Psoas muscle (tissue), 8 donors: ENCODE data around the gene SPNS2. TPM values are rescaled to one million over a fixed set of nuclear protein-coding genes. Genes with fewer than 3 reads are reported as not detected.

Experiments
- ATAC-seq, 4 donors: fragments of 200-7000 bp; cut with Tn5 transposase; one replicate each; pipeline ENCODE4 v1.9.1; 2020; ENCODE audit warnings: moderate library complexity in 3 of 4, mild to moderate bottlenecking in 2 of 4
- DNase-seq, 2 donors: peaks; one replicate each; pipeline ENCODE4 v3.0.0-alpha.2; 2020
- H3K27ac ChIP-seq: fragments of 200-600 bp; one replicate; pipeline ENCODE4 v1.8.0; 2022
- H3K27me3 ChIP-seq, 3 donors: fragments of 200-600 bp in 1 of 3; one replicate each; pipeline versions ENCODE4 v1.6.1 to v1.8.0; 2013 to 2022; ENCODE audit warnings: low read length in 2 of 3, mild to moderate bottlenecking in 2 of 3, moderate library complexity in 1 of 3; ENCODE audit not compliant: insufficient read depth in 3 of 3
- H3K36me3 ChIP-seq, 2 donors: fragments of 200-600 bp in 1 of 2; one replicate each; pipeline versions ENCODE4 v1.6.1 to v1.8.0; 2013 to 2022; ENCODE audit warnings: low read depth in 1 of 2, mild to moderate bottlenecking in 1 of 2, moderate library complexity in 1 of 2; ENCODE audit not compliant: insufficient read depth in 1 of 2
- H3K4me1 ChIP-seq: fragments of 200-600 bp; one replicate; pipeline ENCODE4 v1.8.0; 2022
- H3K4me3 ChIP-seq: fragments of 200-600 bp; one replicate; pipeline ENCODE4 v1.8.0; 2022; ENCODE audit warnings: mild to moderate bottlenecking
- H3K9me3 ChIP-seq: fragments of 200-600 bp; one replicate; pipeline ENCODE4 v1.8.0; 2022
- WGBS, 3 donors: extraction: QIAGEN DNeasy Blood & Tissue Kit; methylation state at CpG; one replicate each; pipeline versions ENCODE4 v1.1.6 to v1.1.7; 2013; 5-methylcytosine and 5-hydroxymethylcytosine counted together
- intact Hi-C, 2 donors: fragments of 100-400 bp; cut with DNase I; formaldehyde crosslinking; loops; one replicate each; pipeline versions ENCODE4 v1.11.0 to v1.14.2; 2022
- polyA plus RNA-seq, 3 donors: library from polyadenylated mRNA; stranded (reverse); fragments of 200-250 nt; gene quantifications; one replicate each; pipeline ENCODE4 v1.2.3, GENCODE V29; 2013
- total RNA-seq, 4 donors: library from RNA; stranded (reverse); fragmentation: NEBNext Ultra II Directional in 2 of 4; extraction: Animal tissue kit (Norgen Biotek cat#: 25700) in 2 of 4; gene quantifications; one replicate each; pipeline versions ENCODE4 v1.2.1 to v1.2.4, GENCODE V29; 2021 to 2023
- TF ChIP-seq, protein P1 (sequence below): fragments of 200-600 bp; IDR thresholded peaks from one replicate; pipeline ENCODE4 v1.8.0; 2022; ENCODE audit warnings: antibody characterized with exemption
- donor health status: healthy with polysubstance abuse.
- donor health status: DM: no; HTN: no; CAD: no; lungs with moderate emphysema.
- donor health status: Bipolar disorder and iron deficiency.
- donor health status: healthy.
- donor health status: DM: yes; HTN: yes; CAD: no.
- donor health status: DM: no; HTN: no; CAD: no.
- donor health status: DM: no; HTN: no; CAD: no.
- donor health status: DM: yes; HTN: yes; CAD: no.

Gene SPNS2
- total and polyA plus RNA-seq, 7 donors, result 3.5 to 10.6 (median 6.4) TPM

DNA sequence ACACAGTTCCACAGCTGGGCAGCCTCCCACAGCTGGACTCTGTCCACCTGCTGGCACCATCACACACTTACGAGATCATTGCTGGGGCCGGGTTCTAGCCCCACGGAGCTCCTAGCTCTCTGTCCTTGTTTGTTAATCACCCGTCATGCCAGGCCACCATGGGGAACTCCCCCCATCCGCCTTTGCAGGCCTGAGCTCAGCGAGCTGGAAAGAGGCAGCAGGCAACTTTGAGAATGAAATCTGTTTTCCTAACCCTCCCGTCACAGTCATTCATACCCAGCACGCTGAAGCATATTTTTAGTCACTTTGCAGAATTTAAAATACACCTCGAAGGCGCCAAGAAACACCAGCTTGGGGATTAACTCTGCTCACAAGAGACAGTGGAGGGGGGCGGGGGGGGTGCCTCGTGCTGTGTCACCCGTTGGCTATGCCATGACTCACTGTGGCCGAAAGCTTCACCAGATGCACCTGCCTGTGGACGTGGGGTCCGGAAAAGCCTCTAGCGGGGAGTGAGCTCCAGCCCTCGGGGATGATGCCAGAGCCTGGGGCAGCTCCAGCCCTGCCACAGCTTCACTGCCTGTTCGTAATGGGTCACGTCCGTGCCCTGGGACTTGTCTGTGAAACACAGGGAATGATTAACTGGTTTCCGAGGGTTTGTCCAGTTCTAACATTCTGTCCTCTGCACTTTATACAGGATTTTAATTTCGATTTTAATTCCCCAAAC, 1.4 kb upstream of the SPNS2 start:
- WGBS, 3 donors, result 33 to 56% (median 40%) methylated on average over 23 of the region's 23 CpGs
- Histone ChIP-seq H3K4me3 (no peak overlapping the region), H3K36me3 (no peaks in the 10 kb centered on the region), H3K27ac (peak overlapping the region; percentile 36), H3K9me3 (no peaks in the 10 kb centered on the region), H3K4me1 (peaks cover 14% of the 10 kb centered on the region), H3K27me3 (peaks cover 0 to 10% (median 8%) of the 10 kb centered on the region in 3 donors)
- intact Hi-C loops, result no loop called here
- DNase-seq (peak in 1 of 2 donors; percentile 72), ATAC-seq (peak; percentile 56 to 71 (median 67))
- TF ChIP-seq, protein P1, sequence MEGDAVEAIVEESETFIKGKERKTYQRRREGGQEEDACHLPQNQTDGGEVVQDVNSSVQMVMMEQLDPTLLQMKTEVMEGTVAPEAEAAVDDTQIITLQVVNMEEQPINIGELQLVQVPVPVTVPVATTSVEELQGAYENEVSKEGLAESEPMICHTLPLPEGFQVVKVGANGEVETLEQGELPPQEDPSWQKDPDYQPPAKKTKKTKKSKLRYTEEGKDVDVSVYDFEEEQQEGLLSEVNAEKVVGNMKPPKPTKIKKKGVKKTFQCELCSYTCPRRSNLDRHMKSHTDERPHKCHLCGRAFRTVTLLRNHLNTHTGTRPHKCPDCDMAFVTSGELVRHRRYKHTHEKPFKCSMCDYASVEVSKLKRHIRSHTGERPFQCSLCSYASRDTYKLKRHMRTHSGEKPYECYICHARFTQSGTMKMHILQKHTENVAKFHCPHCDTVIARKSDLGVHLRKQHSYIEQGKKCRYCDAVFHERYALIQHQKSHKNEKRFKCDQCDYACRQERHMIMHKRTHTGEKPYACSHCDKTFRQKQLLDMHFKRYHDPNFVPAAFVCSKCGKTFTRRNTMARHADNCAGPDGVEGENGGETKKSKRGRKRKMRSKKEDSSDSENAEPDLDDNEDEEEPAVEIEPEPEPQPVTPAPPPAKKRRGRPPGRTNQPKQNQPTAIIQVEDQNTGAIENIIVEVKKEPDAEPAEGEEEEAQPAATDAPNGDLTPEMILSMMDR, result no peak

- intact Hi-C loops, result loop anchor here in 1 of 2 donors (2.0 kb wide), 1 partner anchor 79 kb away; no protein-coding TSS in a partner anchor
- 1 to 2% (median 1%) methylated on average over 53 of the region's 53 CpGs for WGBS, 3 donors
- TF ChIP-seq, protein P1, result no peak
- Histone ChIP-seq H3K4me3 (peak overlapping the region; percentile 60), H3K9me3 (no peaks in the 10 kb centered on the region), H3K27me3 (peaks cover 0 to 18% (median 14%) of the 10 kb centered on the region in 3 donors), H3K27ac (peak overlapping the region; percentile 23), H3K4me1 (peaks cover 14% of the 10 kb centered on the region), H3K36me3 (no peaks in the 10 kb centered on the region)
- peak in 2 of 4 donors; percentile 18 to 31 for ATAC-seq
- DNase-seq, result no peak
Measured at GRCh38 chr17:4499431-4500190, 930 bp downstream of the SPNS2 start.

- peaks cover 0 to 18% (median 18%) of the 10 kb centered on the region in 3 donors for H3K27me3 ChIP-seq
- H3K9me3 ChIP-seq, result no peaks in the 10 kb centered on the region
- H3K4me1 ChIP-seq, result peaks cover 14% of the 10 kb centered on the region
- intact Hi-C loops, result no loop called here
- DNase-seq, result no peak
- no peaks in the 10 kb centered on the region for H3K36me3 ChIP-seq
- H3K27ac ChIP-seq, result peak overlapping the region; percentile 23
- peak overlapping the region; percentile 60 for H3K4me3 ChIP-seq
- TF ChIP-seq, protein P1, result no peak
- 20 to 26% (median 22%) methylated on average over 7 of the region's 7 CpGs for WGBS, 3 donors
- no peak for ATAC-seq
Measured at GRCh38 chr17:4500191-4500571, 1.5 kb downstream of the SPNS2 start.

- intact Hi-C loops, result no loop called here
- TF ChIP-seq, protein P1, result no peak
- H3K27ac ChIP-seq, result no peak overlapping the region
- no peaks in the 10 kb centered on the region for H3K9me3 ChIP-seq
- H3K4me1 ChIP-seq, result peaks cover 14% of the 10 kb centered on the region
- WGBS, 3 donors, result 21 to 42% (median 28%) methylated on average over 3 of the region's 3 CpGs
- ATAC-seq (no peak), DNase-seq (no peak)
- H3K36me3 ChIP-seq, result no peaks in the 10 kb centered on the region
- peaks cover 0 to 18% (median 18%) of the 10 kb centered on the region in 3 donors for H3K27me3 ChIP-seq
- peak overlapping the region; percentile 60 for H3K4me3 ChIP-seq
Measured at GRCh38 chr17:4501295-4501949, 2.7 kb downstream of the SPNS2 start.
